Head of caudate nucleus (tissue), 42 donors: ENCODE results near the gene TRIM45.
"Not testable (repeated sequence)": the region's sequence is repeated elsewhere in the genome, so short reads cannot be mapped to it uniquely, and the experiment has no call there.

Source experiments
- DNase-seq, 42 donors: peaks; one replicate each; pipeline versions ENCODE4 v3.0.0 to v3.0.0-alpha.2; 2020 to 2021; ENCODE audit warnings: mixed read lengths in 7 of 42
- intact Hi-C: fragments of 100-400 bp; cut with DNase I; formaldehyde crosslinking; loops from one replicate; pipeline ENCODE4 v1.15.0; 2022

Gene TRIM45

GRCh38 chr1:117107364-117107763, 14.2 kb downstream of the TRIM45 start:
- DNase-seq: no peak
- intact Hi-C loops: no loop called here

GRCh38 chr1:117106478-117106877, 15.1 kb downstream of the TRIM45 start:
- intact Hi-C loops: no loop called here
- no peak for DNase-seq

DNA sequence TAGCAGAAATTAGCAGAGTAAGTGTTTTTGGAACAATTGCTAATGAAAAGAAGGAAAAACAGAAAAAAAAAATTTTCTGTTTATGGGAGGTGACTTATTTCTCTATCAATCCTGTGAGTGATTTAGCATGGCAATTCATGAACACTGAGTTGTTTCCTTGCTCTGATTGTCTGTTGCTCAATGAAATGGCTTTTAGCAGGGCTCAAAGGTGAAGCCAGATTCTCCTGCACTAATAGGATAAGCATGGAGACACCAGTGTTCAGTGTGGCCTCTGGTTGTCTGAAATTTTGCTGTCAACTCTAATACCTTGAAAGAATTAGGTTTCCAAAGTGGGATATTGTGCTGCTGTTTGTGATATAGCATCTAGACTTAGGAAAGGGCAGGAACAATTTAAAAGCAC, 15.8 kb downstream of the TRIM45 start:
- intact Hi-C loops: no loop called here
- DNase-seq: no peak

GRCh38 chr1:117104986-117105385, 16.6 kb downstream of the TRIM45 start:
- no peak for DNase-seq
- intact Hi-C loops: no loop called here

- DNase-seq, intact Hi-C loops: not testable (repeated sequence)
Measured at GRCh38 chr1:117101858-117102257, 19.7 kb downstream of the TRIM45 start.

DNA sequence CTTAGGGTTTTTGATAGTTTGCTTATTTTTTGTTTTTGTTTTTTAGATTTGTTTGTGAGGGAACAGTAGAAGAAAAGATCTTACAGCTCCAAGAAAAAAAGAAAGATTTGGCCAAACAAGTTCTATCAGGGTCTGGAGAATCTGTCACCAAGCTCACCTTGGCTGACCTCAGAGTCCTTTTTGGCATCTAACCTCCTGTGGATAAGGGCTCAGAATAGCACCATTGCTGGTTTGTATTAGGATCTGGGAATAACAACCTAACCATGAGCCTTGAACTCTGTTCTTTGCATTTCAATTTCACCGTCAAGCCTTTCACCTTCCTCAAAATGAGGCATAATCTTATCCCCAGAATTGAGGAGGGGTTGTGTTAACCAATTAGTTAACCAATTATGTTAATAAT, 20.2 kb downstream of the TRIM45 start:
- DNase-seq: no peak
- intact Hi-C loops: no loop called here

- intact Hi-C loops: no loop called here
- no peak for DNase-seq
Measured at GRCh38 chr1:117098287-117098890, 23.2 kb downstream of the TRIM45 start.

DNA sequence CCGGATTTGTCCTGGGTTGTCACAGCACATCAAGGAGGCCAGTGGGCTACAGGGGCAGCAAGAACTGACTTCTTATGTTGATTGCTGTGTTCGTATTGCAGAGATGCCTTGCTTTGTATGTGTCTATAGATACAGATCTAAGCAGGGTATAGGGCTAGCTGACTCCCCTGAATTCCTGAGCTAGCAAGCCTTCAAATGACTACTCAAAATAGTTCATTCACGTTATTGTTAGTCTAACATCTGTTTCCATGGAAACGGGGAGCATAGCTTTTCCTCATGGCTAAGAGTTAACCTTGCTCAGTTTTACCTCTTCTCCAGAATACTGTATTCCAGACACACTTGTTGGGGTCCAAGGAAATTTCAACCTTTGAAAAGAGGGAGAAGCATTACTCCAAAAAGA, 24.1 kb downstream of the TRIM45 start:
- intact Hi-C loops: no loop called here
- peak in 3 of 42 donors; percentile 18 to 47 (median 36) for DNase-seq

GRCh38 chr1:117096951-117097408, 24.6 kb downstream of the TRIM45 start:
- DNase-seq: no peak
- intact Hi-C loops: no loop called here

DNA sequence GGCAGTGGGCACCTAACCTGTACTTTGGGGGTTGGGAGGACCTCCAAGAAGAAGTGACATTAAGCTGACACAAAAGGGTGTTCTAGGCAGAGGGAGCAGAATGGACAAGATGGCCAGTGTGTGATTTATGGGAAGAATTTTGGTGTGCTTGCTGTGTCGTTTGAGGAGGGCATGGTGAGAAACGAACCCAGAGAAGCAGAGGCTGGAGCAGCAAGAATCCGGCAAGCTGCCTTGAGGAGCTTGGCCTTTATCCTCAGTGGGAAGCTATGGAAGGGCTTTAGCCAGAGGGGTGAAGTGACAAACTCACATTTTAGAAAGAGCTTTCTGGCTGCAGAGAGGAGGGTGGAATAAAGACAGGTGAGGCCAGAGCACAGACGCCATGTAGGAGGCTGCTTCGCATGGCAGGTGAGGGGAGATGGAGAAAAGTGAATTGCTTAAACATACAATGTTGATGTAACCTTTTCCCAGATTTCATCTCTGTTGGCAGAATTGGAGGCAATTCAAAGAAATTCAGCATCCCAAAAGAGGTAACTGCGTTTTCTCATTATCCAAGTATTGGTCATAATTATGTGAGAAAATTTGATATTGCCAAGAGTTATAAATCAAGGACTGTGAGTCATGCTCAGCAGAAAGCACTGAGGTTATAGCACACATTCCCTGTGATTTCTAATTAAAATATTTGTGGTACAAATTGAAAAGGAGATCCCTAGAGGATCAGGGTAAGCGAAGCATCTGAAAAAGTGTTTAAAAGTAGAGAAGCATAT, 26.5 kb downstream of the TRIM45 start:
- no peak for DNase-seq
- intact Hi-C loops: no loop called here

GRCh38 chr1:117093870-117094621, 27.5 kb downstream of the TRIM45 start:
- peak in 11 of 42 donors; percentile 8 to 57 (median 14) for DNase-seq
- intact Hi-C loops: no loop called here

DNA sequence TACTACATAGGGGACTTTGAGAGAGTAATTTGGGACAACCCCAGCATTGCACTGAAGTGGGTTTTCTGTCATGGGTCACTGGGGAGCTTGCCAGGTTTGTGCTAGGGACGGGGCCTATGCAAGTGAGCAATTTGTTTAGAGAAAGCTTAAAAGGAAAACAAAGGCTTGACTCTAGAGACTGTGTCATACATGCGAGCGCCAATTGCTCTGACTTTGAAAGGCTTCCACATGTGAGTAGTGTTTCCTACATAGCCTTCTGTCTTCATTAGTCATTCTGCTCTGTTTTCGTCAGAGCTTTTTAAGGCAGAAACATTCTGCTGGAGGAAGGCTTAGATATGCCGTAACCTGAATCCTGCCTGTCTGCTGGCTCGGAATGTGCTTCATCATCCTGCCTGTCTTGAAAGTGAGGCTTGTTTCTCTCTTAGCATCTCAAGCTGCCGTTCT, 28.4 kb downstream of the TRIM45 start:
- DNase-seq: peak in 34 of 42 donors; percentile 11 to 80 (median 48)

DNA sequence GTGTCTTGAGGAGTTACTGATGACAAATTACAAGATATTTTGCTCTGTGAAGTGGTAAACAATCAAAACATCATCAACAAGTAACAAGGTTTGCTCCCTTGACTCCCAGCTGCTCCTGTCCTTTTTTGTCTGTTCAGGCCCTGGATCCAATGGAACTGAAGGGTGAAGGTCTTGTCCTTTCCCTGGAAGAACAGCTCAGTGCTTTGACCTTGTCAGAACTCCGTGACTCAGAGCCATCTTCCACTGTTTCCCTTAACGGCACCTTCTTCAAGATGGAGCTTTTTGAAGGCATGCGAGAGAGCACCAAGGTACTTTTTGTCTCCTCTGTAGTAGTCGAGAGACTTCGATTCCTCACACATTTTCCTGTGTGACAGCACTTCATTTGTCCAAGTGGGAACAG, 29.0 kb downstream of the TRIM45 start:
- no peak for DNase-seq
- intact Hi-C loops: no loop called here

More for the DNA sequence above, 28.4 kb downstream of the TRIM45 start:
- intact Hi-C loops: no loop called here

- no peak for DNase-seq
- intact Hi-C loops: no loop called here
Measured at GRCh38 chr1:117089996-117090395, 31.6 kb downstream of the TRIM45 start.

GRCh38 chr1:117087686-117088085, 33.9 kb downstream of the TRIM45 start:
- no peak for DNase-seq
- intact Hi-C loops: no loop called here

- intact Hi-C loops: no loop called here
- DNase-seq: no peak
Measured at GRCh38 chr1:117084231-117084630, 37.3 kb downstream of the TRIM45 start.

- DNase-seq: no peak
- intact Hi-C loops: no loop called here
Measured at GRCh38 chr1:117079737-117080136, 41.8 kb downstream of the TRIM45 start.

GRCh38 chr1:117077267-117077666, 44.3 kb downstream of the TRIM45 start:
- intact Hi-C loops: no loop called here
- DNase-seq: peak in 26 of 42 donors; percentile 10 to 85 (median 44)

DNA sequence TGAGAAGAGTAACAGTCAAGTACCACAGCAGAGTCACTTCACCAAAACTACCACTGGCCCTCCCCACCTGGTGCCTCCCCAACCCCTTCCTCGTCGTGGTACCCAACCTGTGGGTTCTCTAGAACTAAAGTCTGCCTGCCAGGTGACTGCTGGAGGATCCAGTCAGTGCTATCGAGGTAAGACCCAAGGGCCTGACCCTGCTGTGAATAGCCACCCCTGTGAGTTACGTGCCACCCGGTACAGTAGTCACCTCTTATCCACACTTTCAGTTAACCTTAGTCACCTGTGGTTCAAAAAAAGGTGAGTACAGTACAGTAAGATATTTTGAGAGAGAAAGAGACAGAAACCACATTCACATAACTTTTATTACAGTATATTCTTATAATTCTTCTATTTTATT, 44.9 kb downstream of the TRIM45 start:
- no peak for DNase-seq
- intact Hi-C loops: no loop called here

- intact Hi-C loops: no loop called here
- no peak for DNase-seq
Measured at GRCh38 chr1:117070124-117070523, 51.4 kb downstream of the TRIM45 start.
